ENCODE results near the gene ZNF865. TPM values are rescaled to one million over a fixed set of nuclear protein-coding genes. Genes with fewer than 3 reads are reported as not detected.
A peak's percentile ranks its signal among the peaks of the same experiment; 100 is the strongest.

The ZNF865 gene
- total RNA-seq, 1 experiment from 2014 or later, result 5.5 TPM

DNA sequence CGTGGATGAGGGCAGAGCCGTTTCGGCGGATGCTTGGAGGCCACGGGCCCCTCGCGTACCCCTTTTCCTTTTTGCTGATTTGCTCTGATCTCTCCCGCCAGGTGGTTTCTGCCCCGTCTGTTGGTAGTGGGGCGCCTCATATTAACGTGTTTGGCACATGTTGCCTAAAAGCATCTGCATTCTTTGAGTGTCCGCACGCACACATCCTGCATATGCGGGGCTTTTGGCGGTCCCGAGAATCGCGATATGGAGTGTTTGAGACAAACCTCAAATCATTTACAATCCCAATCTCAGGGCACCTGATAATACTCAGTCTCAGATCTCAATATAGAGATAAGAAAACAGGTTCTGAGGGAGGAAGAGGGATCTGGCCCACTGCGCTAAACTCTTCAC is 50.2 kb downstream of the ZNF865 start:
- CTCF ChIA-PET, result no interaction called here
- intact Hi-C loops (cut with micrococcal nuclease), result loop anchor here (2.0 kb wide), 1 partner anchor 15 kb away; no protein-coding TSS in a partner anchor
- peak overlapping the region; percentile 64 for H2AFZ ChIP-seq (ENCODE audit: low read length)

DNA sequence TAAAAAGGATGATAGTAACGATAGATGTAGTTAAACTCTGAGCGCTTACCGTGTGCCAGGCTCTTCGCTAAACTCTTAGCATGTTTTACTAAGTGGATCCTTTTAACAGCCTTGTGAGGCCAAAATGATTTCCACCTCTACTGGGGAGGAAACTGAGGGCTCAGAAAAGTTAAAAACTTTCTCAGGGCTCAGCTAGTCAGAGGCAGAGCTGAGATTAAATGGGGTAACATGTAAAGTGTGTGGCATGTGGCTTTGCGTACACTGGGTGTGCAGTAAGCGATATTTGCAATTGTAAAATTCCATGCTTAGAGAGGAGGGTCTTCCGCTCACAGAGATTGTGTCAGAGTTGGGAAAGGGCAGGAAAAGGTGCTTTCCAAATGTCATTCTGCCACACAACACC is 51.1 kb downstream of the ZNF865 start:
- Histone ChIP-seq H3K4me1 (ENCODE audit: insufficient read depth, low read length) (peaks cover 12% of the 10 kb centered on the region), H3K27me3 (ENCODE audit: low read length) (no peaks in the 10 kb centered on the region), H3K9ac (ENCODE audit: low read length) (peak overlapping the region; percentile 99), H3K36me3 (ENCODE audit: low read depth, low read length) (peaks cover 42% of the 10 kb centered on the region), H3K79me2 (ENCODE audit: low read length) (peaks cover 67% of the 10 kb centered on the region), H3F3A (ENCODE audit: low read length, unreplicated experiment) (no peaks in the 10 kb centered on the region), H3K4me3 (ENCODE audit: low read length) (peak overlapping the region; percentile 88), H4K20me1 (ENCODE audit: low read length) (peaks cover 50% of the 10 kb centered on the region), H3K27ac (ENCODE audit: low read length) (no peak overlapping the region), H3K9me3 (ENCODE audit: low read length) (no peaks in the 10 kb centered on the region), H2AFZ (ENCODE audit: low read length) (no peak overlapping the region), H3K9me2 (replicated peaks; ENCODE audit: low read length) (no peaks in the 10 kb centered on the region), H3K4me2 (ENCODE audit: low read length) (peak overlapping the region; percentile 93)
- ATAC-seq (no peak), DNase-seq (no peak)
- intact Hi-C loops (cut with micrococcal nuclease), result loop anchor here (2.0 kb wide), 1 partner anchor 14 kb away; no protein-coding TSS in a partner anchor
- TF ChIP-seq EZH2phosphoT487 (IDR thresholded peaks at IDR 0.05; ENCODE audit: borderline replicate concordance, low read length) (no peak), EZH2 (IDR thresholded peaks at IDR 0.05; ENCODE audit: low read length, unreplicated experiment) (no peak)
- POLR2A ChIA-PET (ENCODE audit: unreplicated experiment), result no interaction called here
- BruUV-seq (replicated peaks), result no TSS peak
- CTCF ChIA-PET, result interaction anchor here (1.0 to 1.3 kb wide), 2 partner anchors 9 to 15 kb away, joined by 3 to 7 read pairs; no protein-coding TSS in a partner anchor

More for the DNA sequence above, 50.2 kb downstream of the ZNF865 start:
- peaks cover 12% of the 10 kb centered on the region for H3K4me1 ChIP-seq (ENCODE audit: insufficient read depth, low read length)
- peaks cover 58% of the 10 kb centered on the region for H3K79me2 ChIP-seq (ENCODE audit: low read length)
- H3K9me3 ChIP-seq (ENCODE audit: low read length), result no peaks in the 10 kb centered on the region
- peak overlapping the region; percentile 93 for H3K4me2 ChIP-seq (ENCODE audit: low read length)
- no peaks in the 10 kb centered on the region for H3K9me2 ChIP-seq (replicated peaks; ENCODE audit: low read length)
- BruUV-seq (replicated peaks), result TSS peak; percentile 45
- ATAC-seq (no peak), DNase-seq (no peak)
- H3F3A ChIP-seq (ENCODE audit: low read length, unreplicated experiment), result no peaks in the 10 kb centered on the region
- no peaks in the 10 kb centered on the region for H3K27me3 ChIP-seq (ENCODE audit: low read length)
- peaks cover 50% of the 10 kb centered on the region for H4K20me1 ChIP-seq (ENCODE audit: low read length)
- POLR2A ChIA-PET (ENCODE audit: unreplicated experiment), result no interaction called here
- peaks cover 33% of the 10 kb centered on the region for H3K36me3 ChIP-seq (ENCODE audit: low read depth, low read length)
- peak overlapping the region; percentile 88 for H3K4me3 ChIP-seq (ENCODE audit: low read length)
- peak overlapping the region; percentile 99 for H3K9ac ChIP-seq (ENCODE audit: low read length)
- H3K27ac ChIP-seq (ENCODE audit: low read length), result peak overlapping the region; percentile 95
- TF ChIP-seq EZH2phosphoT487 (IDR thresholded peaks at IDR 0.05; ENCODE audit: borderline replicate concordance, low read length), result no peak
- TF ChIP-seq EZH2 (IDR thresholded peaks at IDR 0.05; ENCODE audit: low read length, unreplicated experiment), result no peak

GRCh38 chr19:55656988-55657747 is 51.7 kb downstream of the ZNF865 start:
- no peaks in the 10 kb centered on the region for H3F3A ChIP-seq (ENCODE audit: low read length, unreplicated experiment)
- no peak for TF ChIP-seq EZH2phosphoT487 (IDR thresholded peaks at IDR 0.05; ENCODE audit: borderline replicate concordance, low read length)
- TF ChIP-seq CTCF (conservative IDR thresholded peaks at IDR 0.05; ENCODE audit: low read depth, low read length), result no peak
- TF ChIP-seq EZH2 (IDR thresholded peaks at IDR 0.05; ENCODE audit: low read length, unreplicated experiment), result no peak
- H3K27me3 ChIP-seq (ENCODE audit: low read length), result no peaks in the 10 kb centered on the region
- DNase-seq (peak; percentile 51), ATAC-seq (no peak)
- peak overlapping the region; percentile 93 for H3K4me2 ChIP-seq (ENCODE audit: low read length)
- BruUV-seq (replicated peaks), result no TSS peak
- no peaks in the 10 kb centered on the region for H3K9me2 ChIP-seq (replicated peaks; ENCODE audit: low read length)
- H2AFZ ChIP-seq (ENCODE audit: low read length), result no peak overlapping the region
- peaks cover 12% of the 10 kb centered on the region for H3K4me1 ChIP-seq (ENCODE audit: insufficient read depth, low read length)
- POLR2A ChIA-PET (ENCODE audit: unreplicated experiment), result interaction anchor here (0.6 kb wide), 1 partner anchor 195 kb away, joined by 4 read pairs; no protein-coding TSS in a partner anchor
- peaks cover 73% of the 10 kb centered on the region for H3K79me2 ChIP-seq (ENCODE audit: low read length)
- H3K27ac ChIP-seq (ENCODE audit: low read length), result no peak overlapping the region
- peak overlapping the region; percentile 99 for H3K9ac ChIP-seq (ENCODE audit: low read length)
- peaks cover 47% of the 10 kb centered on the region for H3K36me3 ChIP-seq (ENCODE audit: low read depth, low read length)
- intact Hi-C loops (cut with micrococcal nuclease), result loop anchor here (2.0 kb wide), 1 partner anchor 14 kb away; no protein-coding TSS in a partner anchor
- no peaks in the 10 kb centered on the region for H3K9me3 ChIP-seq (ENCODE audit: low read length)
- peaks cover 50% of the 10 kb centered on the region for H4K20me1 ChIP-seq (ENCODE audit: low read length)
- H3K4me3 ChIP-seq (ENCODE audit: low read length), result peak overlapping the region; percentile 88
- CTCF ChIA-PET, result interaction anchor here (1.0 to 1.3 kb wide), 2 partner anchors 10 to 14 kb away, joined by 3 to 7 read pairs; no protein-coding TSS in a partner anchor

All from PC-3 (cell line).